DMS114 treated with DMSO at 0.1 percent for 48 hours (cell line): Measurements from ENCODE around the gene SPDYA.
"Not testable (repeated sequence)": the region's sequence is repeated elsewhere in the genome, so short reads cannot be mapped to it uniquely, and the experiment has no call there.

Experiments
- DNase-seq: peaks from one replicate; lab custom pipeline; 2025; ENCODE audit not compliant: unreplicated experiment; lab: John Stamatoyannopoulos, UW

The SPDYA gene

GRCh38 chr2:28810384-28811285 lies at the start of gene SPDYA:
Gene SPDYA (plus strand): TSS chr2:28810834. CDS start chr2:28816015, 5,181 bp downstream.
- peak; percentile 71 for DNase-seq

- DNase-seq = no peak
Measured at GRCh38 chr2:28761420-28761819, 49.2 kb upstream of the SPDYA start.

GRCh38 chr2:28764909-28765711 lies 45.5 kb upstream of the SPDYA start:
- no peak for DNase-seq

- no peak for DNase-seq
Measured at GRCh38 chr2:28766070-28766469, 44.6 kb upstream of the SPDYA start.

GRCh38 chr2:28767337-28767736 lies 43.3 kb upstream of the SPDYA start:
- no peak for DNase-seq

GRCh38 chr2:28768422-28768821 lies 42.2 kb upstream of the SPDYA start:
- no peak for DNase-seq

- DNase-seq = no peak
Measured at GRCh38 chr2:28768952-28769351, 41.7 kb upstream of the SPDYA start.

GRCh38 chr2:28772351-28772750 lies 38.3 kb upstream of the SPDYA start:
- DNase-seq = no peak

GRCh38 chr2:28776471-28776870 lies 34.2 kb upstream of the SPDYA start:
- DNase-seq = no peak

- no peak for DNase-seq
Measured at GRCh38 chr2:28778392-28778791, 32.2 kb upstream of the SPDYA start.

GRCh38 chr2:28779001-28779400 lies 31.6 kb upstream of the SPDYA start:
- no peak for DNase-seq

GRCh38 chr2:28780496-28780895 lies 30.1 kb upstream of the SPDYA start:
- DNase-seq = no peak

- DNase-seq = no peak
Measured at GRCh38 chr2:28782423-28782822, 28.2 kb upstream of the SPDYA start.

- not testable (repeated sequence) for DNase-seq
Measured at GRCh38 chr2:28784570-28784969, 26.1 kb upstream of the SPDYA start.

GRCh38 chr2:28796620-28797019 lies 14.0 kb upstream of the SPDYA start:
- DNase-seq = no peak

- DNase-seq = no peak
Measured at GRCh38 chr2:28801726-28802125, 8.9 kb upstream of the SPDYA start.

GRCh38 chr2:28802975-28803429 lies 7.6 kb upstream of the SPDYA start:
- DNase-seq = no peak

GRCh38 chr2:28809927-28810326 lies 707 bp upstream of the SPDYA start:
- DNase-seq = no peak

- no peak for DNase-seq
Measured at GRCh38 chr2:28818053-28818452, 7.4 kb downstream of the SPDYA start.

GRCh38 chr2:28821295-28821958 lies 10.8 kb downstream of the SPDYA start:
- peak; percentile 47 for DNase-seq

- no peak for DNase-seq
Measured at GRCh38 chr2:28822036-28822435, 11.4 kb downstream of the SPDYA start.
